HG03565 (cell line): Measurements from ENCODE around the gene SEZ6L.

Experiments
- ATAC-seq: cut with Tn5 transposase; IDR thresholded peaks from one replicate; pipeline ENCODE4 v1.9.1; 2021; ENCODE audit warnings: mild to moderate bottlenecking, moderate library complexity; ENCODE audit not compliant: unreplicated experiment

Gene SEZ6L

GRCh38 chr22:26416670-26417276 is 247.5 kb downstream of the SEZ6L start:
- ATAC-seq = no peak

DNA sequence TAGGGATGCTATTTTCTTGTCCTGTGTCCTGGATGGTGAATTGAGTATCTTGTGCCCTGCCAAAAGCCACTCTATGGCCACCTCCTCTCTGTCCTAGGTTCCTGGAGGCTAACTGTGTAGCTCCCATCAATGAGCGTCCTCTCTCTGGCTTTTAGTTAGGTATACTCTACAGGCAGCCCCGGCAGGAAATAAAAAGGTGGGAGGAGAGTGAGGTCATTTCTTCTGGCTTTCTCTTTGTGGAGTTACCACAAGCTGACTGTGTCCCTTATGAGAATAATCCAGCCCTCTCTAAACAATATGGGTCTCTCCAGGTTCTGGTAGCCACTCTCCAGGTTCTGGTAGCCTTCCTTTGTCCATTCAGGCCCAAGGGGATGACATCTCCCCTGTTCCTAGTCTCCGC is 248.1 kb downstream of the SEZ6L start:
- ATAC-seq = no peak

- no peak for ATAC-seq
These were observed 249.4 kb downstream of the SEZ6L start for GRCh38 chr22:26418620-26419019.

DNA sequence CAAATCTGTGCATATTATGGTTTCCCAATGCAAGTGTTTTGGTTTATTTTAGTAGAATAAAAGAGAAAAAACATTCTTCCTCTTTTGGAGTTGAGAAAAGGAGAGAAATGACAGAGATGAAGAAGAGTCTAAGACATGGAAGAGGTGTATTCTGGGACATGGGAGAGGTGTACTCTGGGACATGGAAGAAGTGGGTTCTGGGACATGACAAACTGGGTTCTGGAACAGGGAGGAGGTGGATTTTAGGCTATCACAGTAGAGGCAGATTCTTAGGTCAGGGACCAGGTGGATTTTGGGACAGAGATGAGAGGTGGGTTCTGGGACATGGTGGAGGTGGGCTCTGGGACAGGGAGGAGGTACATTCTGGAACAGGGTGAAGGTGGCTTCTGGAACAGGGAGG is 257.7 kb downstream of the SEZ6L start:
- ATAC-seq = no peak

DNA sequence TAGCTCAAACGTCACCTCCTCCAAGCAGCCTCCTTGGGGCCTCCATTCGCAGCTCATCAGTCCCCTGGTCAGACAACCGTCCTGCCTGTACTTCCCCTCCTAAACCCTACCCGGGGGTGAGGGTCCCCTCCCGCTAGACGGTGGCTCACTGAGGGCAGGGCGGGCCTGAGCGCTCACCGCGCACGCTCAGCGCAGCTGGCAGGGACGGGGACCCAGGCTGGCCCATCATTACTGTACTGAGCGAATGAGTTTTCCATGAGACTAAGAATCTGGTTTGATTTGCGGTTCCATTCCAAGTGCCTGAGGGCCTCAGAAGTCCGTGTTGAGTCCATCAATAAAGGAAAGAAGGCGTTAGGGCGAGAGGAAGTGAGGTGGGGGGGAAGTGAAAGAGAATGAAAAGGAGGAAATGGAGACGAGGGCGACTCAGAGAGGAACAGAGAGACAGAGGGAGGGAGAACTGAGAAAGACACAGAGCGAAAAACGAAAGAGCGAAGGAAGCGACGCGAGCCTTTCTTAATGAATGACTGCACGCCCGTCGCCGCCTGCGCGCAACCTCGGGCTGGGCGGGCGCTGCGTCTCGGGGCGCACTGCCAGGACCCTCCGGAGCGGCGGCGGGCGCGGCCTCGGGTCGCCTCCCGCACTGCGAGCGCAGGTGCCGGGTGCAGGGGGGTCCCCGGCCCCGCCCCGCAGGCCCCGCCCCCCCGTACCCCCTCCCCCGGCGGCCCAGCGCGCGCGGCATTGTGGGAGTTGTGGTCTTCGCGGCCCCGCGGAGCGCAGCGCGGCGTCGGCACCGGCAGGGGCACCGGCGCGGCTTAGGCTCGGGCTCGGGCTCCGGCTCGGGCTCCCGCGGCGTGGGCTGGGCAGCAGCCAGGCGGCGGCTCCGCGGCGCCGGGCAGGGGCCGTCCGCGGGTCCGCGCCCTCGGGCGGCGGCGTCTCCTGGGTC is 259.5 kb downstream of the SEZ6L start, which contains the start of gene ASPHD2:
TSS of gene ASPHD2 (plus strand) at position 746 of the 943 bp plus-strand sequence. CDS start 4,356 bp downstream, outside the sequence.
- ATAC-seq = peak; percentile 57

DNA sequence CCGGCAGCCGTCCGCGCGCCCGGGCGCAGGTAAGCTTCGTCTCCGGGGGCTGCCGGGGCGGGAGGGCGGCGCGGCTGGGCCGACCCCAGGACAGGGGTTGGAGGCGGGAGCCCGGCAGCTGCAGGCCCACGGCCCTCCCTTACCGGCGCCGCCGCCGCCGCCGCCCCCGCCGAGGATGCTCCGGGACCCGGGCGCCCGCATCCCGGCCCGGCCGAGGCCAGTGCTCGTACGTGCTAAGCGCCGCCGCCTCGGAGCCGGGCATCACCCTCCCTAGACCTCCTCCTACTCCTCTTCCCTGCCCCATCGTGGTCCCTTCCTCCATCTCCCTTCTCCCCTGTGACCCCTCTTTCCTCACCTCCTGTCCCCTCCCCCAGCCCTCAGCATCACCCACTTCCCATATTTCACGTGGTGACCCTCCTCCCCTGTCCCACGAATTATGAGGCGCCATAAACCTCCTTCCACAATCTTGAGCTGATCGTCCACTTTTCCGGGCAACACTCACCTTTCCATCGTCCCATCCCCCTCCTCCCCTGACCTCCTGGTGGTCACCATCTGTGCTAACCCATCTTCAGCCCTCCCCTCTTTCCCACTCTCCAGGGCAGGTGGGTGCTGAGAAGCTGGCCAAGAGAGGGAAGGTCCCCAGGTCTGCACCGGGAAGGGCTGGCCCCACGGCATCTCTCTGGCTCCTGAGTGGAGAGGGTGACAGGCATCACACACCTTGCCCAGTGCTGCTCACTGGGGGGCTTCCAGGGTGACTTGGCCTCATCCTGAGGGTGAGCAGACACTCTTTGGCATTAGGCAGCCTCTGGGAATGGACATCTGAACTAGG is 260.4 kb downstream of the SEZ6L start:
- no peak for ATAC-seq

GRCh38 chr22:26430600-26430999 is 261.3 kb downstream of the SEZ6L start:
- ATAC-seq = no peak

- no peak for ATAC-seq
These were observed 262.2 kb downstream of the SEZ6L start for GRCh38 chr22:26431261-26431995.

DNA sequence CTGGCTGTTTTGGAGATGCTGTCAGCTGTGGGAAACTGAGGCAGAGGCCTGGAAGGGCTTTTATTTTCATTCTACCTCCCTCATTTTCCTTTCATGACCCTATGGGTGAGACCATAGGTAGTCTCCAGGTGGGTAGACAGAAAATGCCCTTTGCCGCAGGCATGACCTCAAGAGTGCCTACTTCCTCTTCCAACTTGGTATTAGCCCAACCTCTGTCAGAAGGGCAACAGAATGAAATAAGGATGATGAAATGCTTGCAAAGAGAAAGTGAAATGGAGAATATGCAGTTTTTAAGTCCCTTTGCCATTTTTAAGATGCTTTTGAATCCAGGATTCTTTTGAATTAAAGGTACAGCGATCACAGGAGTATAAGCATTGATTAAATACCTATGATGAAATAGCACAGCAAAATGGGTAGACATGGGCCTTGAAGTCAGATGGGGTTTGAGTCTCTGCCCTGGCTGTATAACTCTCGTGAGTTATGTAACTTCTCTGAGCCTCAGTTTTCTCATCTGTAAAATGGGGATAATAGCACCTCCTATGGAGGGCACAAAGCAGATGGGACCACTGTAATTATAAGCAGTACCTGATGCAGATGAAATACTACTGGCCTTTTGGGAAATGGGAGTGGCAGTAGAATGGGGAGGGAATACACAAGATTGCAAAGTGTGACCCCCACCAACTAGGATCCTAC is 263.5 kb downstream of the SEZ6L start:
- no peak for ATAC-seq
